CD14-positive monocyte (primary cell): ENCODE data around the gene PRKCA. TPM values are rescaled to one million over a fixed set of nuclear protein-coding genes. Genes with fewer than 3 reads are reported as not detected.

ENCODE experiments used
- DNase-seq, 3 donors: peaks; one replicate each; pipeline ENCODE4 v3.0.0-alpha.2; 2011 to 2022
- H2AFZ ChIP-seq: 2 replicates; pipeline ENCODE4 v1.6.0; 2012; ENCODE audit warnings: mild to moderate bottlenecking, low read depth, low read length, inconsistent platforms; ENCODE audit not compliant: insufficient read depth, poor library complexity, severe bottlenecking
- H3K27ac ChIP-seq, 2 donors: 1 replicate in 1 of 2; 2 replicates in 1 of 2; pipeline ENCODE4 v1.5.1; 2012 to 2013; ENCODE audit warnings: low read length in 2 of 2, control low read depth in 1 of 2, inconsistent platforms in 1 of 2, low read depth in 1 of 2, mild to moderate bottlenecking in 1 of 2
- H3K27me3 ChIP-seq, 2 donors: one replicate each; pipeline versions ENCODE4 v1.6.0 to v1.6.1; 2011 to 2013; ENCODE audit warnings: low read length in 2 of 2; ENCODE audit not compliant: control insufficient read depth in 2 of 2, insufficient read depth in 2 of 2
- H3K36me3 ChIP-seq, 2 donors: replicated peaks in 1 of 2; 1 replicate in 1 of 2; 2 replicates in 1 of 2; pipeline versions ENCODE4 v1.5.1 to v1.6.1; 2012 to 2013; ENCODE audit warnings: low read length in 2 of 2, control low read depth in 1 of 2, inconsistent platforms in 1 of 2, mild to moderate bottlenecking in 1 of 2; ENCODE audit not compliant: insufficient read depth in 2 of 2, control insufficient read depth in 1 of 2
- H3K4me1 ChIP-seq, 2 donors: 1 replicate in 1 of 2; 2 replicates in 1 of 2; pipeline versions ENCODE4 v1.5.1 to v1.6.1; 2012 to 2013; ENCODE audit warnings: low read length in 2 of 2, control low read depth in 1 of 2, inconsistent platforms in 1 of 2, mild to moderate bottlenecking in 1 of 2, moderate library complexity in 1 of 2; ENCODE audit not compliant: insufficient read depth in 2 of 2, control insufficient read depth in 1 of 2
- H3K4me2 ChIP-seq: replicated peaks from 2 replicates; pipeline ENCODE3; 2012; ENCODE audit warnings: low read length, moderate library complexity, mild to moderate bottlenecking; ENCODE audit not compliant: poor library complexity, severe bottlenecking; ENCODE audit errors: extremely low read depth
- H3K4me3 ChIP-seq, 3 experiments: fragments of 200-600 bp in 1 of 3; sonication (generic) in 1 of 3; replicated peaks in 1 of 3; 1 replicate in 2 of 3; 2 replicates in 1 of 3; pipeline ENCODE4 v1.5.1; 2011 to 2013; ENCODE audit warnings: low read length in 3 of 3, mild to moderate bottlenecking in 3 of 3, control low read depth in 2 of 3, low read depth in 2 of 3, inconsistent platforms in 1 of 3, moderate library complexity in 1 of 3
- H3K79me2 ChIP-seq: 2 replicates; pipeline ENCODE4 v1.6.0; 2012; ENCODE audit warnings: mild to moderate bottlenecking, control low read depth, inconsistent platforms, low read length, moderate library complexity; ENCODE audit not compliant: insufficient read depth
- H3K9ac ChIP-seq: 2 replicates; pipeline ENCODE4 v1.6.0; 2017; ENCODE audit warnings: low read length, mild to moderate bottlenecking; ENCODE audit not compliant: insufficient read depth, poor library complexity, severe bottlenecking
- H3K9me3 ChIP-seq, 2 donors: replicated peaks in 1 of 2; 1 replicate in 1 of 2; 2 replicates in 1 of 2; pipeline versions ENCODE4 v1.5.1 to v1.6.1; 2012 to 2013; ENCODE audit warnings: low read length in 2 of 2, control low read depth in 1 of 2; ENCODE audit not compliant: control insufficient read depth in 1 of 2, insufficient read depth in 1 of 2
- H4K20me1 ChIP-seq: 2 replicates; pipeline ENCODE4 v1.6.0; 2012; ENCODE audit warnings: mild to moderate bottlenecking, low read length, control low read depth, moderate library complexity; ENCODE audit not compliant: insufficient read depth
- H3K27ac Mint-ChIP-seq, 7 donors: one replicate each; pipeline ENCODE4 v1.8.0; 2020; ENCODE audit warnings: mild to moderate bottlenecking in 7 of 7, mixed read lengths in 7 of 7, moderate library complexity in 6 of 7, inconsistent platforms in 2 of 7
- H3K27me3 Mint-ChIP-seq, 3 donors: one replicate each; pipeline ENCODE4 v1.8.0; 2021 to 2022; ENCODE audit warnings: low read depth in 3 of 3, mild to moderate bottlenecking in 3 of 3, mixed read lengths in 3 of 3, moderate library complexity in 3 of 3, inconsistent platforms in 1 of 3
- H3K36me3 Mint-ChIP-seq, 2 donors: one replicate each; pipeline ENCODE4 v1.8.0; 2020; ENCODE audit warnings: mixed read lengths in 2 of 2, inconsistent platforms in 1 of 2, mild to moderate bottlenecking in 1 of 2
- H3K4me1 Mint-ChIP-seq: one replicate; pipeline ENCODE4 v1.8.0; 2020; ENCODE audit warnings: mild to moderate bottlenecking, mixed read lengths
- H3K4me3 Mint-ChIP-seq, 2 donors: one replicate each; pipeline ENCODE4 v1.8.0; 2020; ENCODE audit warnings: mild to moderate bottlenecking in 2 of 2, mixed read lengths in 2 of 2, moderate library complexity in 1 of 2
- H3K9me3 Mint-ChIP-seq, 7 donors: one replicate each; pipeline ENCODE4 v1.8.0; 2020 to 2022; ENCODE audit warnings: mixed read lengths in 7 of 7, mild to moderate bottlenecking in 6 of 7, moderate library complexity in 6 of 7, inconsistent platforms in 2 of 7
- WGBS: methylation state at CpG from one replicate; pipeline ENCODE4 v1.1.5; 2013; ENCODE audit warnings: missing lambda C conversion rate; ENCODE audit not compliant: insufficient coverage; 5-methylcytosine and 5-hydroxymethylcytosine counted together
- intact Hi-C, 2 donors: fragments of 100-400 bp; cut with micrococcal nuclease; formaldehyde crosslinking; loops; one replicate each; pipeline versions ENCODE4 v1.15.0 to v1.15.1; 2023
- polyA plus RNA-seq, 3 donors: library from polyadenylated mRNA; depleted of rRNA in 1 of 3; unstranded in 2 of 3; stranded (reverse) in 1 of 3; fragments of 300-500 nt in 2 of 3; fragments of >200 nt in 1 of 3; fragmentation: Illumina TruSeq in 2 of 3; gene quantifications; 1 replicate in 2 of 3; 2 replicates in 1 of 3; pipeline ENCODE4 v1.2.3, GENCODE V29; 2012 to 2021
- TF ChIP-seq, protein P1 (sequence below): fragments of 200-600 bp; IDR thresholded peaks from one replicate; pipeline ENCODE4 v1.8.0; 2022; ENCODE audit warnings: antibody characterized with exemption, mild to moderate bottlenecking

Gene PRKCA
- polyA plus RNA-seq, 3 donors, result 0.22 to 7.1 (median 0.30) TPM

- no peak overlapping the region for H3K9ac ChIP-seq
- H3K4me1 ChIP-seq, result no peaks in the 10 kb centered on the region
- H3K36me3 ChIP-seq, result peaks cover 25 to 41% of the 10 kb centered on the region in 2 donors
- Mint-ChIP-seq H3K27ac (no peak overlapping the region), H3K36me3 (peaks cover 39 to 57% of the 10 kb centered on the region in 2 donors), H3K4me1 (no peaks in the 10 kb centered on the region), H3K9me3 (peaks cover 0 to 2% (median 0%) of the 10 kb centered on the region in 7 donors), H3K27me3 (peaks cover 0 to 5% (median 3%) of the 10 kb centered on the region in 3 donors), H3K4me3 (no peak overlapping the region)
- H3K27me3 ChIP-seq, result no peaks in the 10 kb centered on the region
- no peaks in the 10 kb centered on the region for H3K79me2 ChIP-seq
- H3K4me2 ChIP-seq, result no peak overlapping the region
- no peaks in the 10 kb centered on the region for H4K20me1 ChIP-seq
- H3K4me3 ChIP-seq, result no peak overlapping the region
- H3K9me3 ChIP-seq, result no peaks in the 10 kb centered on the region
- TF ChIP-seq, protein P1, sequence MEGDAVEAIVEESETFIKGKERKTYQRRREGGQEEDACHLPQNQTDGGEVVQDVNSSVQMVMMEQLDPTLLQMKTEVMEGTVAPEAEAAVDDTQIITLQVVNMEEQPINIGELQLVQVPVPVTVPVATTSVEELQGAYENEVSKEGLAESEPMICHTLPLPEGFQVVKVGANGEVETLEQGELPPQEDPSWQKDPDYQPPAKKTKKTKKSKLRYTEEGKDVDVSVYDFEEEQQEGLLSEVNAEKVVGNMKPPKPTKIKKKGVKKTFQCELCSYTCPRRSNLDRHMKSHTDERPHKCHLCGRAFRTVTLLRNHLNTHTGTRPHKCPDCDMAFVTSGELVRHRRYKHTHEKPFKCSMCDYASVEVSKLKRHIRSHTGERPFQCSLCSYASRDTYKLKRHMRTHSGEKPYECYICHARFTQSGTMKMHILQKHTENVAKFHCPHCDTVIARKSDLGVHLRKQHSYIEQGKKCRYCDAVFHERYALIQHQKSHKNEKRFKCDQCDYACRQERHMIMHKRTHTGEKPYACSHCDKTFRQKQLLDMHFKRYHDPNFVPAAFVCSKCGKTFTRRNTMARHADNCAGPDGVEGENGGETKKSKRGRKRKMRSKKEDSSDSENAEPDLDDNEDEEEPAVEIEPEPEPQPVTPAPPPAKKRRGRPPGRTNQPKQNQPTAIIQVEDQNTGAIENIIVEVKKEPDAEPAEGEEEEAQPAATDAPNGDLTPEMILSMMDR, result no peak
- no peak overlapping the region for H2AFZ ChIP-seq
- intact Hi-C loops, result no loop called here
- WGBS, result no CpG with 5 or more reads among the region's 9 CpGs
- H3K27ac ChIP-seq, result no peak overlapping the region
- DNase-seq, result no peak
Observed at GRCh38 chr17:66776999-66777688, 474.7 kb downstream of the PRKCA start.

DNA sequence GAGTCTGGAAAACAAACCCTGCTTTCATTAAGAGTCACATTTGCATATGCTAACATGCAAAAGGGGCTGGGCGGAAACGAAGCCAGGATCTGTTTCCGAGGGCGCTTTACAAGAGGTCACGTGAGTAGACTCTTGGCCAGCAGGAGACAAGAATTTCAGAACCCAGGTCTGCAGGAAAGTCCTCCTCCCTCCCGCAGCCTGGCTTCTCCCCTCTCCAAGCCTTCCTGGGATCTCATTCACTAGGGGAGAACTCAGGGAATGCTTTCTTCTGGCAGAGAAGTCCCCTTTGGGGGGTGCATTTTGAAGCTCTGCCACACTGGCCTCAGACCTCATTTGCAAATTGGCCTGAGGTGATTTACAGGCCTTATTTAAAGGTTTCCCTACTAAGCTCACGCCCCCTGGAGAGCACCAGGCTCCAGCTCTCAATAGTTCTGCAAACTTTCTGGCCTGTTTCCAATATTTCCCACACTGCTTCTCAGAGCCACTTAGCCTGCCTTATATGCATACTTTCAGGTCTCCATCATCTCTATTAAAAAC is 475.3 kb downstream of the PRKCA start:
- Histone ChIP-seq H3K79me2 (no peaks in the 10 kb centered on the region), H3K27ac (no peak overlapping the region), H4K20me1 (no peaks in the 10 kb centered on the region), H3K9me3 (no peaks in the 10 kb centered on the region), H3K4me3 (no peak overlapping the region), H3K4me2 (no peak overlapping the region), H3K4me1 (no peaks in the 10 kb centered on the region), H3K27me3 (no peaks in the 10 kb centered on the region), H3K9ac (no peak overlapping the region), H2AFZ (no peak overlapping the region), H3K36me3 (peaks cover 25 to 46% of the 10 kb centered on the region in 2 donors)
- Mint-ChIP-seq H3K4me3 (no peak overlapping the region), H3K27me3 (peaks cover 0 to 5% (median 3%) of the 10 kb centered on the region in 3 donors), H3K36me3 (peaks cover 41 to 55% of the 10 kb centered on the region in 2 donors), H3K27ac (peak overlapping the region in 1 of 7 donors; percentile 59), H3K9me3 (peaks cover 0 to 2% (median 0%) of the 10 kb centered on the region in 7 donors), H3K4me1 (no peaks in the 10 kb centered on the region)
- DNase-seq, result no peak
- intact Hi-C loops, result no loop called here
- 96% methylated on average over 6 of the region's 7 CpGs for WGBS
- TF ChIP-seq, protein P1, result no peak
